PC-9 (cell line): Measurements from ENCODE around the gene ME3. TPM values are rescaled to one million over a fixed set of nuclear protein-coding genes. Genes with fewer than 3 reads are reported as not detected.

Experiments
- BruUV-seq: library from RNA; stranded (reverse); fragments of 400-500 nt; replicated peaks from 2 replicates; lab custom pipeline; 2021; lab: Mats Ljungman, UMichigan
- CTCF ChIA-PET: fragments of 300-600 bp; sonication (Branson Sonifier 250); formaldehyde crosslinking; loops from one replicate; lab custom pipeline; 2022; ENCODE audit warnings: antibody characterized with exemption; lab: Charles Lee
- POLR2A ChIA-PET: fragments of 300-600 bp; sonication (Branson Sonifier 250); formaldehyde crosslinking; loops from one replicate; lab custom pipeline; 2022; ENCODE audit warnings: antibody characterized with exemption; ENCODE audit not compliant: unreplicated experiment; lab: Charles Lee
- DNase-seq, 2 experiments: peaks; one replicate each; pipeline versions ENCODE4 v3.0.0 to v3.0.0-alpha.2; 2015 to 2022; ENCODE audit warnings: mixed read lengths in 1 of 2
- H2AFZ ChIP-seq: fragments of 200-600 bp; sonication (generic); 2 replicates; pipeline ENCODE4 v1.8.1; 2017; ENCODE audit warnings: antibody characterized with exemption
- H3F3A ChIP-seq: fragments of 200-600 bp; sonication (generic); 2 replicates; pipeline ENCODE4 v1.8.1; 2017; ENCODE audit warnings: antibody characterized with exemption, mild to moderate bottlenecking, low read depth; ENCODE audit not compliant: insufficient read depth
- H3K27ac ChIP-seq: fragments of 200-600 bp; sonication (generic); 2 replicates; pipeline ENCODE4 v1.6.1; 2016; ENCODE audit warnings: mixed run types
- H3K27me3 ChIP-seq: fragments of 200-600 bp; sonication (generic); 2 replicates; pipeline ENCODE4 v1.6.1; 2016; ENCODE audit warnings: low read depth, mixed run types; ENCODE audit not compliant: insufficient read depth
- H3K36me3 ChIP-seq: fragments of 200-600 bp; sonication (generic); 2 replicates; pipeline ENCODE4 v1.6.1; 2016; ENCODE audit warnings: low read depth, mixed run types
- H3K4me1 ChIP-seq: fragments of 200-600 bp; sonication (generic); replicated peaks from 2 replicates; pipeline ENCODE4 v1.6.1; 2016; ENCODE audit warnings: mixed run types; ENCODE audit not compliant: insufficient read depth
- H3K4me2 ChIP-seq: fragments of 200-600 bp; sonication (generic); 2 replicates; pipeline ENCODE4 v1.6.1; 2017; ENCODE audit warnings: mixed run types
- H3K4me3 ChIP-seq: fragments of 200-600 bp; sonication (generic); 2 replicates; pipeline ENCODE4 v1.6.1; 2016; ENCODE audit warnings: mixed run types
- H3K79me2 ChIP-seq: fragments of 200-600 bp; sonication (generic); 2 replicates; pipeline ENCODE4 v1.6.1; 2017; ENCODE audit warnings: low read depth, mixed run types
- H3K9me2 ChIP-seq: fragments of 200-600 bp; sonication (generic); 2 replicates; pipeline ENCODE4 v1.8.1; 2017; ENCODE audit warnings: mild to moderate bottlenecking; ENCODE audit not compliant: insufficient read depth
- H3K9me3 ChIP-seq: fragments of 200-600 bp; sonication (generic); 2 replicates; pipeline ENCODE4 v1.8.1; 2016; ENCODE audit warnings: low read depth; ENCODE audit not compliant: insufficient read depth
- H4K20me1 ChIP-seq: fragments of 200-600 bp; sonication (generic); 2 replicates; pipeline ENCODE4 v1.8.1; 2017; ENCODE audit not compliant: insufficient read depth
- EZH2 ChIP-seq: fragments of 200-600 bp; sonication (generic); IDR thresholded peaks from 2 replicates; pipeline ENCODE4 v1.8.0; 2017; ENCODE audit warnings: antibody characterized with exemption, low read depth
- intact Hi-C: fragments of 100-400 bp; cut with micrococcal nuclease; formaldehyde crosslinking; loops from one replicate; pipeline ENCODE4 v1.10.0; 2022; ENCODE audit not compliant: unreplicated experiment
- total RNA-seq: library from RNA; stranded (reverse); gene quantifications from 2 replicates; pipeline ENCODE4 v1.2.3, GENCODE V29; 2021
- TF ChIP-seq, protein P1 (sequence below): fragments of 200-600 bp; sonication (generic); conservative IDR thresholded peaks from 2 replicates; pipeline ENCODE4 v1.6.1; 2017; ENCODE audit warnings: mixed run types, antibody characterized with exemption, mild to moderate bottlenecking, moderate library complexity

Gene ME3
- total RNA-seq, 1 experiment from 2014 or later, result 34.0 TPM

- no peaks in the 10 kb centered on the region for H3K79me2 ChIP-seq
- TF ChIP-seq, protein P1, sequence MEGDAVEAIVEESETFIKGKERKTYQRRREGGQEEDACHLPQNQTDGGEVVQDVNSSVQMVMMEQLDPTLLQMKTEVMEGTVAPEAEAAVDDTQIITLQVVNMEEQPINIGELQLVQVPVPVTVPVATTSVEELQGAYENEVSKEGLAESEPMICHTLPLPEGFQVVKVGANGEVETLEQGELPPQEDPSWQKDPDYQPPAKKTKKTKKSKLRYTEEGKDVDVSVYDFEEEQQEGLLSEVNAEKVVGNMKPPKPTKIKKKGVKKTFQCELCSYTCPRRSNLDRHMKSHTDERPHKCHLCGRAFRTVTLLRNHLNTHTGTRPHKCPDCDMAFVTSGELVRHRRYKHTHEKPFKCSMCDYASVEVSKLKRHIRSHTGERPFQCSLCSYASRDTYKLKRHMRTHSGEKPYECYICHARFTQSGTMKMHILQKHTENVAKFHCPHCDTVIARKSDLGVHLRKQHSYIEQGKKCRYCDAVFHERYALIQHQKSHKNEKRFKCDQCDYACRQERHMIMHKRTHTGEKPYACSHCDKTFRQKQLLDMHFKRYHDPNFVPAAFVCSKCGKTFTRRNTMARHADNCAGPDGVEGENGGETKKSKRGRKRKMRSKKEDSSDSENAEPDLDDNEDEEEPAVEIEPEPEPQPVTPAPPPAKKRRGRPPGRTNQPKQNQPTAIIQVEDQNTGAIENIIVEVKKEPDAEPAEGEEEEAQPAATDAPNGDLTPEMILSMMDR, result no peak
- no peak for TF ChIP-seq EZH2
- H3K4me2 ChIP-seq, result no peak overlapping the region
- intact Hi-C loops, result no loop called here
- no peak overlapping the region for H2AFZ ChIP-seq
- no peaks in the 10 kb centered on the region for H4K20me1 ChIP-seq
- ChIA-PET CTCF (no interaction called here), POLR2A (interaction anchor here (0.7 kb wide), 1 partner anchor 14 kb away, joined by 4 read pairs; no protein-coding TSS in a partner anchor)
- BruUV-seq, result no TSS peak
- DNase-seq, result peak in 1 of 2 experiments; percentile 25
- no peak overlapping the region for H3K4me3 ChIP-seq
- 0 out of 2 replicates have a peak, but pooled peaks cover 6% of the 10 kb centered on the region for H3F3A ChIP-seq
- H3K36me3 ChIP-seq, result no peaks in the 10 kb centered on the region
- H3K4me1 ChIP-seq, result no peaks in the 10 kb centered on the region; the same call in 1 of the 2 replicates
- H3K9me3 ChIP-seq, result peaks cover 15% of the 10 kb centered on the region; the same call in 1 of the 2 replicates
- H3K9me2 ChIP-seq, result no peaks in the 10 kb centered on the region; the same call in 1 of the 2 replicates
- no peak overlapping the region for H3K27ac ChIP-seq
- no peaks in the 10 kb centered on the region for H3K27me3 ChIP-seq
Measured at GRCh38 chr11:86710936-86711335, 38.5 kb upstream of the ME3 start.

DNA sequence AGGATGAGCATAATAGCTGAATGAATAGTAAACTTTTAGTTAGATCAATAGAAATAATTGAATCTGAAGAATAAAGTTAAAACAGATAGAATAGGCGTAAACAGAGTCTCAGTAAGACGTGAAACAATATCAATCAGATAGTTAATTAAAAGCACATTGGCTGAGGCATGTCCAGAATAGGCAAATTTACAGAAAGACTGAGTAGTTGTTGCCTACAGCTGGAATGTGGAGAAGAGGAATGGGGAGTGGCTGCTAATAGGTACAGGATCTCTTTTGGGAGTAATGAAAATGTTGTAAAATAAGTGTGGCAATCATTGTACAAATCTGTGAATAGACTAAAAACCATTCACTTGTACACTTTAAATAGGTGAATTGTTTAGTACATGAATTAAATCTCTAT is 36.3 kb upstream of the ME3 start:
- ChIA-PET POLR2A (interaction anchor here (0.6 kb wide), 1 partner anchor 59 kb away, joined by 5 read pairs; no protein-coding TSS in a partner anchor), CTCF (no interaction called here)
- Histone ChIP-seq H3K9me3 (peaks cover 13% of the 10 kb centered on the region; the same call in 1 of the 2 replicates), H3K27ac (no peak overlapping the region), H3K9me2 (no peaks in the 10 kb centered on the region; the same call in 1 of the 2 replicates), H3K36me3 (no peaks in the 10 kb centered on the region), H3K27me3 (no peaks in the 10 kb centered on the region), H3K4me1 (no peaks in the 10 kb centered on the region; the same call in 1 of the 2 replicates), H3K4me3 (no peak overlapping the region), H3K4me2 (no peak overlapping the region), H4K20me1 (no peaks in the 10 kb centered on the region), H3K79me2 (no peaks in the 10 kb centered on the region), H2AFZ (no peak overlapping the region), H3F3A (0 out of 2 replicates have a peak, but pooled peaks cover 6% of the 10 kb centered on the region)
- TF ChIP-seq, protein P1, result no peak
- no peak for TF ChIP-seq EZH2
- intact Hi-C loops, result no loop called here
- BruUV-seq, result no TSS peak
- peak in 1 of 2 experiments; percentile 28 for DNase-seq

DNA sequence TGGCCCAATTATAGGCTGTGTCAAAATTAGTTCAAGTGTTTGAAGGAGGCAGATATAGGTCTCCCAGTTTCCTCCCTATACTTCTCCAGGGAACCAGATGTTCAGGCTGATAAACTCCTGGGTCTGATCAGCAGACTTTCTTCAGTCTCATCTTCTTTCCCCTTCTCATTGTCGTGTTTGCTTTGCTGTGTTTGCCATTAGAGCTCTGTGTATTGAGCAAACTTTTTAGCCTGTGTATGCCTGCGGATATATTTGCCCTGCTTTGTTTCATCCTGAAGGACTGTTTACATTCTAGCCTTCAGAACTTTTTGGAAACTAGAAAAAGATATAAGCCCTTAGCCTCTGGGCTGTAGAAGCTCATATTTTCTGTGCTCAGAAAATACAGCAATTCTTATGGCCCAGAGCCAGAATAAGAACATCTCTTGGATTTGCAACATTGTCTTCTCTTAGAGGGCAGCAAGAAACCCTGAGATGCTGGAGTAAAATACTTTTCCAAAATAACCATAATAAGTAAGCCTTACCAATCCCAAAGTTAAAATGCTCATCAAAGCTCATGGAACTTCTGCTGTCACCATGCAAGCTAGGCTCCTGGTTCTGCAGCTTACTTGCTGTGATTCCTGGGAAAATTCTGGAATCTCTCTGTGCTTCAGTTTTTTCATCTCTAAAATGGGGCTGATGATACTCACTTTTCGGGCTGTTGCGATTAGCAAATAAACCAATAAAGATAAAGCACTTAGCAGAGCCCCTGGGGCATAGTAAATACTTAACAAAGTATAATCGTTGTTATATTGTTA is 34.1 kb upstream of the ME3 start:
- no peak overlapping the region for H2AFZ ChIP-seq
- H3K9me3 ChIP-seq, result peaks cover 6% of the 10 kb centered on the region; the same call in 1 of the 2 replicates
- H4K20me1 ChIP-seq, result no peaks in the 10 kb centered on the region
- H3K4me2 ChIP-seq, result no peak overlapping the region
- no peaks in the 10 kb centered on the region for H3K9me2 ChIP-seq
- no peaks in the 10 kb centered on the region for H3K36me3 ChIP-seq
- H3K27ac ChIP-seq, result no peak overlapping the region
- DNase-seq, result no peak
- TF ChIP-seq EZH2, result no peak
- TF ChIP-seq, protein P1, result no peak
- intact Hi-C loops, result no loop called here
- H3K27me3 ChIP-seq, result no peaks in the 10 kb centered on the region
- POLR2A ChIA-PET, result no interaction called here
- no peaks in the 10 kb centered on the region for H3K79me2 ChIP-seq
- no TSS peak for BruUV-seq
- no peak overlapping the region for H3K4me3 ChIP-seq
- CTCF ChIA-PET, result interaction anchor here (0.5 kb wide), 1 partner anchor 249 kb away, joined by 5 read pairs; the partner anchor contains the start of gene FZD4
- H3F3A ChIP-seq, result 0 out of 2 replicates have a peak, but pooled peaks cover 6% of the 10 kb centered on the region
- H3K4me1 ChIP-seq, result no peaks in the 10 kb centered on the region; the same call in 1 of the 2 replicates
